22Rv1 (cell line): Measurements from ENCODE around the gene HLX.

Experiments
- CTCF ChIP-seq: fragments of 450-650 bp; IDR thresholded peaks from 2 replicates; pipeline ENCODE4 v1.5.1; 2017; ENCODE audit warnings: mild to moderate bottlenecking
- ZFX ChIP-seq: fragments of 450-650 bp; IDR thresholded peaks from 2 replicates; pipeline ENCODE4 v1.6.1; 2017; ENCODE audit warnings: antibody characterized with exemption, borderline replicate concordance

GRCh38 chr1:220877377-220878095 is 1.7 kb upstream of the HLX start:
- TF ChIP-seq CTCF (no peak), ZFX (no peak)
